Vagina (tissue), 2 donors: Measurements from ENCODE around the gene CCL20. TPM values are rescaled to one million over a fixed set of nuclear protein-coding genes. Genes with fewer than 3 reads are reported as not detected.

Experiments used
- DNase-seq, 2 donors: peaks; one replicate each; pipeline ENCODE4 v3.0.0-alpha.2; 2017; ENCODE audit errors: extremely low spot score in 2 of 2
- H3K27ac ChIP-seq: fragments of 200-600 bp; sonication (generic); one replicate; pipeline ENCODE4 v1.5.1; 2019
- H3K27me3 ChIP-seq: fragments of 200-600 bp; sonication (generic); one replicate; pipeline ENCODE4 v1.5.1; 2019
- H3K36me3 ChIP-seq, 2 donors: fragments of 200-600 bp; sonication (generic); one replicate each; pipeline ENCODE4 v1.5.1; 2017 to 2019
- H3K4me1 ChIP-seq: fragments of 200-600 bp; sonication (generic); one replicate; pipeline ENCODE4 v1.5.1; 2019
- H3K4me3 ChIP-seq, 2 donors: fragments of 200-600 bp; sonication (generic); 1 replicate in 1 of 2; 2 replicates in 1 of 2; pipeline ENCODE4 v1.5.1; 2016 to 2019
- H3K9me3 ChIP-seq: fragments of 200-600 bp; sonication (generic); one replicate; pipeline ENCODE4 v1.5.1; 2019
- CTCF ChIP-seq, 3 experiments: fragments of 450-650 bp in 2 of 3; fragments of 200-600 bp in 1 of 3; sonication (generic) in 1 of 3; IDR thresholded peaks; one replicate each; pipeline ENCODE4 v1.5.1; 2017 to 2019; ENCODE audit warnings: antibody characterized with exemption in 3 of 3, mild to moderate bottlenecking in 2 of 3, moderate library complexity in 2 of 3
- POLR2A ChIP-seq, 2 donors: fragments of 450-650 bp; IDR thresholded peaks; one replicate each; pipeline ENCODE4 v1.6.1; 2017; ENCODE audit warnings: antibody characterized with exemption in 2 of 2, mild to moderate bottlenecking in 2 of 2, moderate library complexity in 2 of 2
- POLR2AphosphoS5 ChIP-seq, 2 donors: sonication (generic); formaldehyde crosslinking; IDR thresholded peaks; one replicate each; pipeline ENCODE4 v1.9.0; 2017; ENCODE audit warnings: antibody characterized with exemption in 2 of 2, mild to moderate bottlenecking in 2 of 2, low read depth in 1 of 2; ENCODE audit not compliant: insufficient read depth in 1 of 2
- intact Hi-C: fragments of 100-400 bp; cut with DNase I; formaldehyde crosslinking; loops from one replicate; pipeline ENCODE4 v1.15.1; 2023
- total RNA-seq: library from RNA; depleted of rRNA; stranded (reverse); fragments of >200 nt; gene quantifications from one replicate; pipeline ENCODE4 v1.2.3, GENCODE V29; 2016

The CCL20 gene
- total RNA-seq, 1 donor from 2014 or later = not detected

GRCh38 chr2:227818675-227819397 lies 5.2 kb downstream of the CCL20 start:
- Histone ChIP-seq H3K27ac (no peak overlapping the region), H3K36me3 (no peaks in the 10 kb centered on the region), H3K4me1 (peaks cover 14% of the 10 kb centered on the region), H3K27me3 (no peaks in the 10 kb centered on the region), H3K9me3 (no peaks in the 10 kb centered on the region), H3K4me3 (no peak overlapping the region)
- intact Hi-C loops = no loop called here
- no peak for DNase-seq
- TF ChIP-seq POLR2AphosphoS5 (IDR thresholded peaks at IDR 0.05; ENCODE audit: insufficient read depth in 1 of 2, low read depth in 1 of 2) = no peak
- TF ChIP-seq POLR2A (IDR thresholded peaks at IDR 0.05) = no peak
- no peak for TF ChIP-seq CTCF (IDR thresholded peaks at IDR 0.05)

GRCh38 chr2:227819398-227819697 lies 5.7 kb downstream of the CCL20 start:
- Histone ChIP-seq H3K4me1 (peaks cover 14% of the 10 kb centered on the region), H3K36me3 (no peaks in the 10 kb centered on the region), H3K4me3 (no peak overlapping the region), H3K27me3 (no peaks in the 10 kb centered on the region), H3K27ac (no peak overlapping the region), H3K9me3 (no peaks in the 10 kb centered on the region)
- no peak for TF ChIP-seq CTCF (IDR thresholded peaks at IDR 0.05)
- TF ChIP-seq POLR2A (IDR thresholded peaks at IDR 0.05) = no peak
- no peak for TF ChIP-seq POLR2AphosphoS5 (IDR thresholded peaks at IDR 0.05; ENCODE audit: insufficient read depth in 1 of 2, low read depth in 1 of 2)
- DNase-seq = no peak
- intact Hi-C loops = no loop called here

GRCh38 chr2:227821043-227821942 lies 7.7 kb downstream of the CCL20 start:
- no peak for DNase-seq
- no peak overlapping the region for H3K4me3 ChIP-seq
- TF ChIP-seq POLR2AphosphoS5 (IDR thresholded peaks at IDR 0.05; ENCODE audit: insufficient read depth in 1 of 2, low read depth in 1 of 2) = no peak
- no peak for TF ChIP-seq CTCF (IDR thresholded peaks at IDR 0.05)
- TF ChIP-seq POLR2A (IDR thresholded peaks at IDR 0.05) = no peak
- H3K27me3 ChIP-seq = no peaks in the 10 kb centered on the region
- peaks cover 14% of the 10 kb centered on the region for H3K4me1 ChIP-seq
- H3K27ac ChIP-seq = no peak overlapping the region
- no peaks in the 10 kb centered on the region for H3K9me3 ChIP-seq
- no peaks in the 10 kb centered on the region for H3K36me3 ChIP-seq
- intact Hi-C loops = no loop called here

GRCh38 chr2:227822416-227823003 lies 8.9 kb downstream of the CCL20 start:
- intact Hi-C loops = no loop called here
- Histone ChIP-seq H3K27ac (no peak overlapping the region), H3K9me3 (no peaks in the 10 kb centered on the region), H3K36me3 (no peaks in the 10 kb centered on the region), H3K4me3 (no peak overlapping the region), H3K4me1 (peaks cover 18% of the 10 kb centered on the region), H3K27me3 (no peaks in the 10 kb centered on the region)
- no peak for DNase-seq
- TF ChIP-seq POLR2AphosphoS5 (IDR thresholded peaks at IDR 0.05; ENCODE audit: insufficient read depth in 1 of 2, low read depth in 1 of 2) (no peak), POLR2A (IDR thresholded peaks at IDR 0.05) (no peak), CTCF (IDR thresholded peaks at IDR 0.05) (no peak)
